Testis (tissue), 3 donors: Measurements from ENCODE around the gene FOSL1. TPM values are rescaled to one million over a fixed set of nuclear protein-coding genes. Genes with fewer than 3 reads are reported as not detected.

ENCODE experiments used
- DNase-seq: peaks from one replicate; pipeline ENCODE4 v3.0.0-alpha.2; 2019
- H3K27ac ChIP-seq, 2 donors: fragments of 200-600 bp; sonication (generic); one replicate each; pipeline ENCODE4 v1.5.1; 2019
- H3K27me3 ChIP-seq: fragments of 200-600 bp; sonication (generic); one replicate; pipeline ENCODE4 v1.5.1; 2019
- H3K36me3 ChIP-seq: fragments of 200-600 bp; sonication (generic); one replicate; pipeline ENCODE4 v1.5.1; 2017; ENCODE audit warnings: low read depth; ENCODE audit errors: missing control alignments
- H3K4me1 ChIP-seq: fragments of 200-600 bp; sonication (generic); one replicate; pipeline ENCODE4 v1.5.1; 2019
- H3K4me3 ChIP-seq, 2 donors: fragments of 200-600 bp; sonication (generic); one replicate each; pipeline ENCODE4 v1.5.1; 2017 to 2019
- H3K9me3 ChIP-seq: fragments of 200-600 bp; sonication (generic); one replicate; pipeline ENCODE4 v1.5.1; 2017
- POLR2A ChIP-seq: fragments of 450-650 bp; IDR thresholded peaks from one replicate; pipeline ENCODE4 v1.6.1; 2017; ENCODE audit warnings: antibody characterized with exemption, mild to moderate bottlenecking, moderate library complexity
- WGBS, 2 donors: methylation state at CpG; one replicate each; pipeline ENCODE4 v1.1.5; 2018; 5-methylcytosine and 5-hydroxymethylcytosine counted together
- intact Hi-C: fragments of 100-400 bp; cut with DNase I; formaldehyde crosslinking; loops from one replicate; pipeline ENCODE4 v1.15.1; 2023; ENCODE audit warnings: low total_unique reads
- polyA plus RNA-seq: library from polyadenylated mRNA; stranded (reverse); fragments of 350-450 nt; fragmentation: Illumina TruSeq; extraction: RNeasy Lipid Tissue Mini Kit (QIAGEN cat#74804); gene quantifications from one replicate; pipeline ENCODE4 v1.2.3, GENCODE V29; 2014; ENCODE audit warnings: low read depth, low replicate concordance; ENCODE audit not compliant: insufficient read depth
- total RNA-seq, 2 donors: library from RNA; depleted of rRNA; stranded (reverse); fragments of >200 nt; gene quantifications; one replicate each; pipeline ENCODE4 v1.2.3, GENCODE V29; 2016
- TF ChIP-seq, protein P1 (sequence below), 3 experiments: fragments of 450-650 bp in 2 of 3; fragments of 200-600 bp in 1 of 3; sonication (generic) in 1 of 3; IDR thresholded peaks; one replicate each; pipeline ENCODE4 v1.5.1; 2016 to 2019; ENCODE audit warnings: antibody characterized with exemption in 3 of 3, mild to moderate bottlenecking in 2 of 3, moderate library complexity in 1 of 3

The FOSL1 gene
- total and polyA plus RNA-seq, 3 donors from 2014 or later = 1.7 to 2.0 (median 1.7) TPM

DNA sequence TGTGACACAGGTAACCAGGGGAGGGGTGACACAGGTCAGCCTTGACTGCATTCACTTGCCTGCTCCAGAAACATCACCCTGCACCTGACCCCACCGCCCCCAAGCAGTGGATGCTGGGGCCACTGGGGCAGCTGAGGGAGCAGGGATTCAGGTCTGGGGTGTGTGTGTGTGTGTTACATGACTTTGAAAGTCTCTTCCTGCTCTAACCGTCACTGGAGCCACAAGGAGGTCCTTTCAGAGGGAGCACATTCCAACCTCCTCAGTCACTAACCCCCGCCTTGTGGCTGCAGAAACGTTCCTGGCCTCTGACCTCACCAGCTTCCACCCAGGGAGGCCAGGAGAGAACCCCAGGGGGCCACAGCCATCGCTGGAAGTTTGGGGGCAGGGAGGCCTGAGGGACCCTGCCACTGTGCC lies 2.9 kb upstream of the FOSL1 start:
- intact Hi-C loops = no loop called here
- 51 to 57% methylated on average over 3 to 4 of the region's 5 CpGs for WGBS, 2 donors
- no peak overlapping the region for H3K27ac ChIP-seq

DNA sequence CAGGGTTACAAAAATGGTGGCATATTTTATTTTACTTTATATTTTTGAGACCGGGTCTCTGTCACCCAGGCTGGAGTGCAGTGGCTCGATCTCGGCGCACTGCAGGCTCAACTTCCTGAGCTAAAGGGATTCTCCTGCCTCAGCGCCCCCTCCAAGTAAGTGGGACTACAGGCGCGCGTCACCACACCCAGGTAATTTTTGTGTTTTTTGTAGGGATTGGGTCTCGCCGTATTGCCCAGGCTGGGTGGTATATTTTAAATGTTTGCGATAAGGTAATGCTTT lies 652 bp upstream of the FOSL1 start:
- 64 to 70% methylated on average over 11 of the region's 11 CpGs for WGBS, 2 donors
- no peaks in the 10 kb centered on the region for H3K27me3 ChIP-seq
- no peaks in the 10 kb centered on the region for H3K9me3 ChIP-seq
- intact Hi-C loops = no loop called here
- DNase-seq = no peak
- peak overlapping the region; percentile 43 to 52 for H3K4me3 ChIP-seq
- TF ChIP-seq, protein P1, sequence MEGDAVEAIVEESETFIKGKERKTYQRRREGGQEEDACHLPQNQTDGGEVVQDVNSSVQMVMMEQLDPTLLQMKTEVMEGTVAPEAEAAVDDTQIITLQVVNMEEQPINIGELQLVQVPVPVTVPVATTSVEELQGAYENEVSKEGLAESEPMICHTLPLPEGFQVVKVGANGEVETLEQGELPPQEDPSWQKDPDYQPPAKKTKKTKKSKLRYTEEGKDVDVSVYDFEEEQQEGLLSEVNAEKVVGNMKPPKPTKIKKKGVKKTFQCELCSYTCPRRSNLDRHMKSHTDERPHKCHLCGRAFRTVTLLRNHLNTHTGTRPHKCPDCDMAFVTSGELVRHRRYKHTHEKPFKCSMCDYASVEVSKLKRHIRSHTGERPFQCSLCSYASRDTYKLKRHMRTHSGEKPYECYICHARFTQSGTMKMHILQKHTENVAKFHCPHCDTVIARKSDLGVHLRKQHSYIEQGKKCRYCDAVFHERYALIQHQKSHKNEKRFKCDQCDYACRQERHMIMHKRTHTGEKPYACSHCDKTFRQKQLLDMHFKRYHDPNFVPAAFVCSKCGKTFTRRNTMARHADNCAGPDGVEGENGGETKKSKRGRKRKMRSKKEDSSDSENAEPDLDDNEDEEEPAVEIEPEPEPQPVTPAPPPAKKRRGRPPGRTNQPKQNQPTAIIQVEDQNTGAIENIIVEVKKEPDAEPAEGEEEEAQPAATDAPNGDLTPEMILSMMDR (IDR thresholded peaks at IDR 0.05) = no peak
- TF ChIP-seq POLR2A = no peak
- no peak overlapping the region for H3K27ac ChIP-seq
- no peaks in the 10 kb centered on the region for H3K36me3 ChIP-seq
- peaks cover 8% of the 10 kb centered on the region for H3K4me1 ChIP-seq

More for the DNA sequence above, 2.9 kb upstream of the FOSL1 start:
- TF ChIP-seq, protein P1 (IDR thresholded peaks at IDR 0.05) = no peak
- no peak for TF ChIP-seq POLR2A
- no peaks in the 10 kb centered on the region for H3K9me3 ChIP-seq
- no peak overlapping the region for H3K4me3 ChIP-seq
- H3K36me3 ChIP-seq = no peaks in the 10 kb centered on the region
- H3K4me1 ChIP-seq = peaks cover 8% of the 10 kb centered on the region
- no peaks in the 10 kb centered on the region for H3K27me3 ChIP-seq
- no peak for DNase-seq

DNA sequence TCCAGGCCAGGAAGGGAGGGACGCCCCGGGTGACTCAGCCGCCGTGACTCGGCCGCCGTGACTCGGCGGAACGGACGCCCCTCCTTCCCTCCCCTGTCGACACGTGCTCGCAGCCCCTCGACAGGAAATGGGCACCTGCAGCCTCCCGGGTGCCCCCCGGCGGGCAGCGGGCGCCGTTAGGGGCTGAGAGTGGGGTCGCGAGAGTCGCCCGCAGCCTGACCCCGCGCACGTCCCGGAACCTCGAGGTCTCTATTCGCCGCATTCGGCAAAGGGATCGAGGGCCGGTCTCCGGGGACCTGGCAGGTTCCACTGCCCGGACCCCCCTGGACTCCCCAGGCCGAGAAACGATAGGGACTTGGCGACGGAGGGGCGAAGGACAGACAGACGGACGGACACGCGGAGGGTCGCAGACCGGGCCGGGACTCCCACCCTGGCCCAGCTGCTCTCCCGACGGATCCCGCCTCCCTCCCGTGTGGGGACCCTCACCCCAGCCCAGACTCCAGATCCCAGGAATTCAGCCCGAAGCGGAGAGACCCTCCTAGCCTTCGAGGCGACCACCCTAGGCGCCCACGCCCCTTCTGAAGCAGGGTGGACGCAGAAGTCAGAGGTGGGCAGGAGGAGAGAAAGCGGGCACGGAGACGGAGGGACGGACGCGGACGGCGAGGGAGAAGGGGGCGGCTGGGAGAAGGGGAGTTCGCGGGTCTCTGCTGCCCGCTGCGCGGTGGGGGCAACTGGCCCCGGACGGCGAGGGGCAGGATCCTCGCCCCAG lies 648 bp downstream of the FOSL1 start:
- peak overlapping the region; percentile 43 to 52 for H3K4me3 ChIP-seq
- no peaks in the 10 kb centered on the region for H3K27me3 ChIP-seq
- no peaks in the 10 kb centered on the region for H3K36me3 ChIP-seq
- H3K9me3 ChIP-seq = no peaks in the 10 kb centered on the region
- intact Hi-C loops = no loop called here
- no peak overlapping the region for H3K27ac ChIP-seq
- H3K4me1 ChIP-seq = peaks cover 8% of the 10 kb centered on the region
- DNase-seq = no peak
- WGBS, 2 donors = 2% methylated on average over 50 of the region's 78 CpGs; no CpG with 5 or more reads in 1 of the 2 donors
- TF ChIP-seq, protein P1 (IDR thresholded peaks at IDR 0.05) = no peak
- no peak for TF ChIP-seq POLR2A

DNA sequence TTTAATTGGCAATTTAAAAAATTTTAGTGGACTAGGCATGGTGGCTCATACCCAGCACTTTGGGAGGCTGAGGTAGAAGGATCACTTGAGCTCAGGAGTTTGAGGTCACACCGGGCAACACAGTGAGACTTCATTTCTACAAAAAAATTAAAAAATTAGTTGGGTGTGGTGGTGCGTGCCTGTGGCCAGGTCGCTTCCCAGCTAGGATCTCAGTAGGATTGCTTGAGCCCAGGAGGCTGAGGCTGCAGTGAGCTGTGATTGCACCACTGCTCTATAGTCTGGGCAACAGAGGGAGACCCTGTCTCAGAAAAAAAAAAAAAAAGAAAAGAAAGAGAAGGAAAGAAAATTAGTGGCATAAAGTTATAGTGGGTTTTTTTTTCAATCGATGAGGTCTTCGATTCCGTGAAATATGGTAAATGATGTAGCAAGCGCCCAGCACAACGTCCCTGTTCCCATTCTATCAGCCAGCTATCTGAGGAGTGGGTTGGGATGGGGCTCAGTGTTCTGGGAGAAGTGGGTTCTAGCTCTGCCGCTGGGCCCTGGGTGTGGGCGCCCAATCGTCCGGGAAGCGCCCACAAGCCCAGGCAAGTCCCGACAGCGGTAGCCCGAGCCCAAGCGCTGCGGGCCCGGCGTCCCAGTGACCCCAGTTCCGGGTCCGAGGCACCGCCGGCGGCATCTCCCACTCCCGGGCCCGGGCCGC lies 1.4 kb downstream of the FOSL1 start:
- no peak for DNase-seq
- intact Hi-C loops = no loop called here
- H3K36me3 ChIP-seq = no peaks in the 10 kb centered on the region
- H3K27ac ChIP-seq = no peak overlapping the region
- H3K27me3 ChIP-seq = no peaks in the 10 kb centered on the region
- H3K9me3 ChIP-seq = no peaks in the 10 kb centered on the region
- TF ChIP-seq, protein P1 (IDR thresholded peaks at IDR 0.05) = no peak
- TF ChIP-seq POLR2A = no peak
- peaks cover 9% of the 10 kb centered on the region for H3K4me1 ChIP-seq
- peak overlapping the region; percentile 43 to 52 for H3K4me3 ChIP-seq
- 24 to 56% methylated on average over 9 to 27 of the region's 28 CpGs for WGBS, 2 donors
